Keratinocyte (primary cell): ENCODE results near the gene ADM. TPM values are rescaled to one million over a fixed set of nuclear protein-coding genes. Genes with fewer than 3 reads are reported as not detected.
A peak's percentile ranks its signal among the peaks of the same experiment; 100 is the strongest.

Source experiments
- DNase-seq: peaks from one replicate; pipeline ENCODE4 v3.0.0-alpha.2; 2011; ENCODE audit warnings: low read depth, missing footprints, low spot score
- FAIRE-seq: peaks from 2 replicates; lab custom pipeline; 2011; peaks lifted over from hg19 to GRCh38; lab: Jason Lieb, UNC
- H2AFZ ChIP-seq: 2 replicates; pipeline ENCODE4 v1.6.0; 2012; ENCODE audit warnings: low read length, control low read depth, inconsistent platforms; ENCODE audit not compliant: control insufficient read depth
- H3K27ac ChIP-seq: 2 replicates; pipeline ENCODE4 v1.5.1; 2011; ENCODE audit warnings: low read length; ENCODE audit not compliant: control insufficient read depth, insufficient read depth
- H3K27me3 ChIP-seq: 3 replicates; pipeline ENCODE4 v1.6.0; 2011; ENCODE audit warnings: low read length; ENCODE audit not compliant: control insufficient read depth, insufficient read depth; ENCODE audit errors: extremely low read depth
- H3K36me3 ChIP-seq, 2 experiments: 2 replicates in 1 of 2; 3 replicates in 1 of 2; pipeline ENCODE4 v1.5.1; 2011; ENCODE audit warnings: low read length in 2 of 2, mild to moderate bottlenecking in 1 of 2; ENCODE audit not compliant: control insufficient read depth in 2 of 2, insufficient read depth in 2 of 2; ENCODE audit errors: extremely low read depth in 1 of 2
- H3K4me1 ChIP-seq: 3 replicates; pipeline ENCODE4 v1.5.1; 2011; ENCODE audit warnings: low read length; ENCODE audit not compliant: control insufficient read depth, insufficient read depth; ENCODE audit errors: extremely low read depth
- H3K4me2 ChIP-seq: 3 replicates; pipeline ENCODE4 v1.6.0; 2011; ENCODE audit warnings: low read depth, low read length; ENCODE audit not compliant: control insufficient read depth, insufficient read depth; ENCODE audit errors: extremely low read depth
- H3K4me3 ChIP-seq, 3 experiments: fragments of 200-600 bp in 1 of 3; sonication (generic) in 1 of 3; 2 replicates in 2 of 3; 3 replicates in 1 of 3; pipeline ENCODE4 v1.5.1; 2011 to 2016; ENCODE audit warnings: low read length in 3 of 3, mild to moderate bottlenecking in 3 of 3, control low read depth in 2 of 3, inconsistent platforms in 1 of 3, low read depth in 1 of 3, mixed read lengths in 1 of 3, mixed run types in 1 of 3, moderate library complexity in 1 of 3; ENCODE audit not compliant: control insufficient read depth in 2 of 3, insufficient read depth in 2 of 3; ENCODE audit errors: extremely low read depth in 1 of 3
- H3K79me2 ChIP-seq: 2 replicates; pipeline ENCODE4 v1.6.0; 2012; ENCODE audit warnings: low read length; ENCODE audit not compliant: control insufficient read depth, insufficient read depth
- H3K9ac ChIP-seq: 3 replicates; pipeline ENCODE4 v1.6.0; 2011; ENCODE audit warnings: low read length; ENCODE audit not compliant: control insufficient read depth, insufficient read depth; ENCODE audit errors: extremely low read depth
- H3K9me1 ChIP-seq: 3 replicates; pipeline ENCODE4 v1.6.0; 2011; ENCODE audit warnings: low read length; ENCODE audit not compliant: control insufficient read depth, insufficient read depth; ENCODE audit errors: extremely low read depth
- H3K9me3 ChIP-seq: 2 replicates; pipeline ENCODE4 v1.5.1; 2012; ENCODE audit warnings: low read depth, low read length; ENCODE audit not compliant: control insufficient read depth
- H4K20me1 ChIP-seq: 3 replicates; pipeline ENCODE4 v1.6.0; 2011; ENCODE audit warnings: low read length; ENCODE audit not compliant: control insufficient read depth, insufficient read depth; ENCODE audit errors: extremely low read depth
- CTCF ChIP-seq, 3 experiments: IDR thresholded peaks in 1 of 3; conservative IDR thresholded peaks in 1 of 3; optimal IDR thresholded peaks in 1 of 3; 2 replicates in 2 of 3; 3 replicates in 1 of 3; pipeline versions ENCODE3 to v1.5.1; 2011; ENCODE audit warnings: low read length in 3 of 3, mild to moderate bottlenecking in 3 of 3, moderate library complexity in 2 of 3, control low read depth in 1 of 3, inconsistent platforms in 1 of 3; ENCODE audit not compliant: insufficient read depth in 2 of 3; ENCODE audit errors: extremely low read depth in 1 of 3
- EZH2 ChIP-seq: IDR thresholded peaks from one replicate; pipeline ENCODE4 v1.6.1; 2012; ENCODE audit warnings: inconsistent platforms, mild to moderate bottlenecking, low read length, moderate library complexity
- dilution Hi-C: fragments of 300-500 bp; cut with MboI; formaldehyde crosslinking; loops from one replicate; pipeline ENCODE4 v1.7.0; 2020; ENCODE audit warnings: low sequenced_read_pairs; ENCODE audit not compliant: extremely low pct_ligation_motif_present
- polyA plus RNA-seq, 5 experiments: library from polyadenylated mRNA; depleted of rRNA in 3 of 5; stranded (reverse) in 3 of 5; stranded (forward) in 1 of 5; unstranded in 1 of 5; fragments of >200 nt; gene quantifications; 1 replicate in 1 of 5; 2 replicates in 3 of 5; 3 replicates in 1 of 5; pipeline versions ENCODE4 v1.2.1 to v1.2.3, GENCODE V29; 2011 to 2012; ENCODE audit warnings: missing spikeins in 2 of 5, low read depth in 1 of 5, low replicate concordance in 1 of 5

The ADM gene
- polyA plus RNA-seq, 1 donor (not counting 4 experiments of a cell fraction or from before 2014, with no cell fraction given), result 57.9 TPM

GRCh38 chr11:10307022-10307399 lies 2.1 kb downstream of the ADM start:
- no peaks in the 10 kb centered on the region for H3K9me3 ChIP-seq
- no peaks in the 10 kb centered on the region for H3K9me1 ChIP-seq
- peak overlapping the region; percentile 90 for H3K27ac ChIP-seq
- H3K4me2 ChIP-seq, result peak overlapping the region; percentile 96
- peaks cover 26% of the 10 kb centered on the region for H3K79me2 ChIP-seq
- H3K4me1 ChIP-seq, result peaks cover 36% of the 10 kb centered on the region
- H3K27me3 ChIP-seq, result no peaks in the 10 kb centered on the region
- dilution Hi-C loops, result no loop called here
- peak overlapping the region; percentile 89 for H3K9ac ChIP-seq
- no peak for TF ChIP-seq CTCF (optimal IDR thresholded peaks at IDR 0.05 in 1 of 3, IDR thresholded peaks at IDR 0.05 in 1 of 3, conservative IDR thresholded peaks at IDR 0.05 in 1 of 3; ENCODE audit: extremely low read depth in 1 of 3, insufficient read depth in 2 of 3, low read length in 3 of 3)
- TF ChIP-seq EZH2, result no peak
- no peak overlapping the region for H2AFZ ChIP-seq
- H4K20me1 ChIP-seq, result no peaks in the 10 kb centered on the region
- FAIRE-seq (no peak), DNase-seq (no peak)
- H3K36me3 ChIP-seq, result peaks cover 0 to 5% of the 10 kb centered on the region in 2 experiments
- peak overlapping the region; percentile 89 to 97 (median 97) for H3K4me3 ChIP-seq

- no peak for FAIRE-seq
- H3K4me1 ChIP-seq, result peaks cover 31% of the 10 kb centered on the region
- dilution Hi-C loops, result no loop called here
Measured at GRCh38 chr11:10307400-10308200, 2.7 kb downstream of the ADM start.

More at GRCh38 chr11:10307400-10308200, 2.7 kb downstream of the ADM start:
- peak overlapping the region; percentile 96 for H3K4me2 ChIP-seq
- peak overlapping the region; percentile 89 for H3K9ac ChIP-seq
- peaks cover 26% of the 10 kb centered on the region for H3K79me2 ChIP-seq
- TF ChIP-seq EZH2 (no peak), CTCF (optimal IDR thresholded peaks at IDR 0.05 in 1 of 3, IDR thresholded peaks at IDR 0.05 in 1 of 3, conservative IDR thresholded peaks at IDR 0.05 in 1 of 3; ENCODE audit: extremely low read depth in 1 of 3, insufficient read depth in 2 of 3, low read length in 3 of 3) (peak; percentile 82 to 98 (median 93))
- H2AFZ ChIP-seq, result no peak overlapping the region
- no peak for DNase-seq
- no peaks in the 10 kb centered on the region for H4K20me1 ChIP-seq
- H3K9me3 ChIP-seq, result no peaks in the 10 kb centered on the region
- H3K27ac ChIP-seq, result peak overlapping the region; percentile 90
- H3K9me1 ChIP-seq, result no peaks in the 10 kb centered on the region
- no peaks in the 10 kb centered on the region for H3K27me3 ChIP-seq
- peaks cover 0 to 5% of the 10 kb centered on the region in 2 experiments for H3K36me3 ChIP-seq
- H3K4me3 ChIP-seq, result peak overlapping the region; percentile 89 to 97 (median 97)
